Sigmoid colon (tissue), 4 donors: ENCODE measurements around the gene GNAS.

Source experiments
- CTCF ChIP-seq, 4 experiments: fragments of 450-650 bp in 3 of 4; fragments of 200-600 bp in 1 of 4; IDR thresholded peaks; one replicate each; pipeline ENCODE4 v1.5.1; 2016 to 2019; ENCODE audit warnings: antibody characterized with exemption in 4 of 4, mild to moderate bottlenecking in 3 of 4, moderate library complexity in 2 of 4
- EP300 ChIP-seq, 4 donors: sonication (generic); formaldehyde crosslinking; IDR thresholded peaks; one replicate each; pipeline ENCODE4 v1.6.1; 2017; ENCODE audit warnings: antibody characterized with exemption in 4 of 4
- POLR2AphosphoS5 ChIP-seq, 4 donors: sonication (generic); formaldehyde crosslinking; IDR thresholded peaks; one replicate each; pipeline ENCODE4 v1.6.1; 2017; ENCODE audit warnings: antibody characterized with exemption in 4 of 4

GRCh38 chr20:58807801-58808200 lies 44.7 kb upstream of the GNAS start:
- TF ChIP-seq CTCF (IDR thresholded peaks at IDR 0.05) (no peak), POLR2AphosphoS5 (IDR thresholded peaks at IDR 0.05) (no peak), EP300 (IDR thresholded peaks at IDR 0.05) (no peak)
